K562 (cell line): ENCODE data around the gene PAQR8. TPM values are rescaled to one million over a fixed set of nuclear protein-coding genes. Genes with fewer than 3 reads are reported as not detected.
A peak's percentile ranks its signal among the peaks of the same experiment; 100 is the strongest.

Experiments
- CBFA2T3 ChIP-seq: fragments of 450-650 bp; IDR thresholded peaks from 2 replicates; pipeline ENCODE4 v1.6.1; 2017
- CBX8 ChIP-seq: fragments of 200-600 bp; sonication (generic); IDR thresholded peaks from 2 replicates; pipeline ENCODE4 v1.6.1; 2012; ENCODE audit warnings: borderline replicate concordance, mixed run types, low read depth, mild to moderate bottlenecking, moderate library complexity, mixed read lengths, low read length, control low read depth, inconsistent platforms; ENCODE audit not compliant: poor library complexity, severe bottlenecking; ENCODE audit errors: extremely low read depth
- CEBPB ChIP-seq: fragments of 450-650 bp; IDR thresholded peaks from 2 replicates; pipeline ENCODE4 v1.6.1; 2016; ENCODE audit warnings: missing genetic modification characterization, missing compliant biosample characterization
- CHAMP1 ChIP-seq: fragments of 450-650 bp; IDR thresholded peaks from 2 replicates; pipeline ENCODE4 v1.6.1; 2016; ENCODE audit warnings: mild to moderate bottlenecking
- CHD2 ChIP-seq: IDR thresholded peaks from 2 replicates; pipeline ENCODE4 v1.6.1; 2011; ENCODE audit warnings: low read depth, low read length
- CREB3L1 ChIP-seq: fragments of 450-650 bp; IDR thresholded peaks from 2 replicates; pipeline ENCODE4 v1.6.1; 2014; ENCODE audit warnings: low read depth, mild to moderate bottlenecking, moderate library complexity, borderline replicate concordance
- EP300 ChIP-seq: IDR thresholded peaks from 2 replicates; pipeline ENCODE4 v1.6.1; 2012; ENCODE audit warnings: low read length, improper control_type of control experiment
- FOS ChIP-seq: IDR thresholded peaks from 3 replicates; pipeline ENCODE4 v1.6.1; 2011; ENCODE audit not compliant: insufficient read length; ENCODE audit errors: extremely low read depth
- HNRNPH1 ChIP-seq: fragments of 200-400 bp; formaldehyde crosslinking; optimal IDR thresholded peaks from 2 replicates; pipeline ENCODE3; 2017; ENCODE audit warnings: low read depth, mild to moderate bottlenecking, low read length, moderate library complexity
- HNRNPL ChIP-seq: fragments of 200-400 bp; formaldehyde crosslinking; IDR thresholded peaks from 2 replicates; pipeline ENCODE4 v1.6.1; 2017; ENCODE audit warnings: low read depth, mild to moderate bottlenecking, low read length
- HNRNPLL ChIP-seq: fragments of 200-400 bp; formaldehyde crosslinking; IDR thresholded peaks from 2 replicates; pipeline ENCODE4 v1.6.1; 2017; ENCODE audit warnings: low read length, low read depth, mild to moderate bottlenecking; ENCODE audit not compliant: poor library complexity, severe bottlenecking
- LARP7 ChIP-seq: fragments of 450-650 bp; IDR thresholded peaks from 2 replicates; pipeline ENCODE4 v1.6.1; 2016
- MED1 ChIP-seq: sonication (generic); formaldehyde crosslinking; IDR thresholded peaks from 2 replicates; pipeline ENCODE4 v1.8.1; 2023; ENCODE audit warnings: missing genetic modification reagents, borderline replicate concordance
- NCOA2 ChIP-seq, 2 experiments: fragments of 450-650 bp; IDR thresholded peaks; 2 replicates each; pipeline ENCODE4 v1.6.1; 2018; ENCODE audit warnings: mild to moderate bottlenecking in 2 of 2, moderate library complexity in 1 of 2; ENCODE audit not compliant: partially characterized antibody in 2 of 2
- NCOR1 ChIP-seq: fragments of 450-650 bp; IDR thresholded peaks from 2 replicates; pipeline ENCODE4 v1.6.1; 2016; ENCODE audit warnings: mild to moderate bottlenecking, moderate library complexity
- NFE2L1 ChIP-seq: fragments of 450-650 bp; IDR thresholded peaks from 2 replicates; pipeline ENCODE4 v1.6.1; 2016; ENCODE audit warnings: missing genetic modification characterization, low read depth, mild to moderate bottlenecking, missing compliant biosample characterization, moderate library complexity, borderline replicate concordance
- RB1 ChIP-seq: fragments of 450-650 bp; IDR thresholded peaks from 2 replicates; pipeline ENCODE4 v1.6.1; 2017; ENCODE audit warnings: low read depth, mild to moderate bottlenecking
- SMC3 ChIP-seq: conservative IDR thresholded peaks from 2 replicates; pipeline ENCODE4 v1.6.1; 2011; ENCODE audit warnings: low read depth, low read length, improper control_type of control experiment; ENCODE audit not compliant: insufficient read depth
- STAG1 ChIP-seq: sonication (generic); formaldehyde crosslinking; IDR thresholded peaks from 2 replicates; pipeline ENCODE4 v1.5.0; 2020; ENCODE audit warnings: missing genetic modification reagents, borderline replicate concordance
- XRCC3 ChIP-seq: fragments of 450-650 bp; IDR thresholded peaks from 2 replicates; pipeline ENCODE4 v1.6.1; 2017; ENCODE audit warnings: mild to moderate bottlenecking, moderate library complexity
- ZFPM2 ChIP-seq: fragments of 250-450 bp; sonication (Bioruptor Pico); IDR thresholded peaks from 2 replicates; pipeline ENCODE4 v1.5.1; 2022; ENCODE audit warnings: mild to moderate bottlenecking
- ZFX ChIP-seq: sonication (generic); formaldehyde crosslinking; IDR thresholded peaks from 2 replicates; pipeline ENCODE4 v1.8.0; 2022; ENCODE audit warnings: mild to moderate bottlenecking, missing genetic modification reagents, moderate library complexity
- ZNF239 ChIP-seq: fragments of 250-450 bp; sonication (Bioruptor Pico); IDR thresholded peaks from 2 replicates; pipeline ENCODE4 v1.4.0; 2020; ENCODE audit warnings: mild to moderate bottlenecking
- ZNF24 ChIP-seq: fragments of 450-650 bp; IDR thresholded peaks from 2 replicates; pipeline ENCODE4 v1.6.1; 2016
- ZNF780A ChIP-seq: fragments of 250-450 bp; sonication (Bioruptor Pico); IDR thresholded peaks from 2 replicates; pipeline ENCODE4 v1.5.0; 2021; ENCODE audit warnings: mild to moderate bottlenecking
- ZNF830 ChIP-seq: fragments of 250-450 bp; sonication (Bioruptor Pico); IDR thresholded peaks from 2 replicates; pipeline ENCODE4 v1.5.0; 2021; ENCODE audit warnings: mild to moderate bottlenecking
- polyA plus RNA-seq, 8 experiments: library from polyadenylated mRNA; depleted of rRNA in 4 of 8; stranded (reverse) in 5 of 8; unstranded in 3 of 8; fragments of >200 nt; fragmentation: Nextera tagmentation in 2 of 8; fragmentation: Illumina TruSeq in 1 of 8; extraction: Ambion mirVana in 2 of 8; extraction: Trizol in 1 of 8; gene quantifications; 2 replicates each; pipeline versions ENCODE4 v1.2.1 to v1.2.3, GENCODE V29; 2011 to 2014; ENCODE audit warnings: inconsistent platforms in 1 of 8, missing spikeins in 1 of 8
- total RNA-seq, 7 experiments: library from RNA; depleted of rRNA in 6 of 7; stranded (reverse); fragments of >200 nt in 6 of 7; fragmentation: Illumina TruSeq in 2 of 7; extraction: Trizol in 2 of 7; gene quantifications; 2 replicates each; pipeline versions ENCODE4 v1.2.1 to v1.2.3, GENCODE V29; 2011 to 2021; ENCODE audit warnings: low replicate concordance in 1 of 7
- TF ChIP-seq, protein P1 (sequence below): sonication (generic); formaldehyde crosslinking; IDR thresholded peaks from 2 replicates; pipeline ENCODE4 v1.8.0; 2022; ENCODE audit warnings: mild to moderate bottlenecking, low read depth, missing genetic modification reagents

Gene PAQR8
- total and polyA plus RNA-seq, 9 of the 15 experiments (the other 6 are each of a cell fraction or from before 2014, with no cell fraction given), result 1.4 to 10.2 (median 3.5) TPM

- TF ChIP-seq ZNF780A (no peak), HNRNPH1 (no peak), MED1 (CRISPR knock-in tag) (no peak), EP300 (0 out of 2 replicates have a peak, but pooled peaks have one; percentile 3), CBFA2T3 (no peak), RB1 (no peak), NCOA2 (IDR thresholded peaks at IDR 0.05; ENCODE audit: partially characterized antibody in 2 of 2) (no peak), ZNF239 (CRISPR knock-in tag) (no peak), CHAMP1 (no peak), STAG1 (CRISPR knock-in tag) (peak; percentile 72; the same call in 1 of the 2 replicates), ZNF24 (0 out of 2 replicates have a peak, but pooled peaks have one; percentile 32), ZFPM2 (CRISPR knock-in tag) (no peak), LARP7 (no peak), SMC3 (peak; percentile 93), CREB3L1 (no peak), NCOR1 (0 out of 2 replicates have a peak, but pooled peaks have one; percentile 10), ZFX (peak; percentile 14; the same call in 1 of the 2 replicates), HNRNPLL (no peak), FOS (no peak), CHD2 (no peak), ZNF830 (CRISPR knock-in tag) (no peak), NFE2L1 (tag) (no peak), HNRNPL (no peak), CBX8 (no peak), CEBPB (tag) (no peak), XRCC3 (no peak)
- TF ChIP-seq, protein P1, sequence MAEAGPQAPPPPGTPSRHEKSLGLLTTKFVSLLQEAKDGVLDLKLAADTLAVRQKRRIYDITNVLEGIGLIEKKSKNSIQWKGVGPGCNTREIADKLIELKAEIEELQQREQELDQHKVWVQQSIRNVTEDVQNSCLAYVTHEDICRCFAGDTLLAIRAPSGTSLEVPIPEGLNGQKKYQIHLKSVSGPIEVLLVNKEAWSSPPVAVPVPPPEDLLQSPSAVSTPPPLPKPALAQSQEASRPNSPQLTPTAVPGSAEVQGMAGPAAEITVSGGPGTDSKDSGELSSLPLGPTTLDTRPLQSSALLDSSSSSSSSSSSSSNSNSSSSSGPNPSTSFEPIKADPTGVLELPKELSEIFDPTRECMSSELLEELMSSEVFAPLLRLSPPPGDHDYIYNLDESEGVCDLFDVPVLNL, result no peak
Observed at GRCh38 chr6:52416629-52417151, 54.7 kb downstream of the PAQR8 start (continued).
